GM12878 (cell line): ENCODE measurements around the gene NKD2.

Experiments
- CTCF ChIP-seq, 3 experiments: IDR thresholded peaks in 2 of 3; conservative IDR thresholded peaks in 1 of 3; 2 replicates each; pipeline ENCODE4 v1.5.1; 2011; ENCODE audit warnings: low read depth in 3 of 3, low read length in 3 of 3, mild to moderate bottlenecking in 3 of 3, control low read depth in 2 of 3, moderate library complexity in 2 of 3, inconsistent platforms in 1 of 3, mixed read lengths in 1 of 3; ENCODE audit not compliant: control insufficient read depth in 2 of 3, insufficient read depth in 1 of 3; ENCODE audit errors: extremely low read depth in 1 of 3
- ETV6 ChIP-seq, 2 experiments: fragments of 450-650 bp in 1 of 2; IDR thresholded peaks in 1 of 2; conservative IDR thresholded peaks in 1 of 2; 2 replicates each; pipeline ENCODE4 v1.6.1; 2014; ENCODE audit warnings: antibody characterized with exemption in 1 of 2, borderline replicate concordance in 1 of 2, low read depth in 1 of 2, mild to moderate bottlenecking in 1 of 2, moderate library complexity in 1 of 2
- JUND ChIP-seq: IDR thresholded peaks from 2 replicates; pipeline ENCODE4 v1.6.1; 2012; ENCODE audit warnings: low read depth, mild to moderate bottlenecking, low read length, improper control_type of control experiment, moderate library complexity
- KLF5 ChIP-seq: fragments of 450-650 bp; IDR thresholded peaks from 2 replicates; pipeline ENCODE4 v1.6.1; 2014; ENCODE audit warnings: mild to moderate bottlenecking; ENCODE audit not compliant: partially characterized antibody
- SREBF2 ChIP-seq: IDR thresholded peaks from 2 replicates; pipeline ENCODE4 v1.6.1; 2012; ENCODE audit warnings: mild to moderate bottlenecking, low read length
- STAT3 ChIP-seq: IDR thresholded peaks from 2 replicates; pipeline ENCODE4 v1.6.1; 2011; ENCODE audit warnings: low read depth, low read length, improper control_type of control experiment
- TAF1 ChIP-seq: IDR thresholded peaks from 2 replicates; pipeline ENCODE4 v1.6.1; 2011; ENCODE audit warnings: mild to moderate bottlenecking, low read depth, low read length, borderline replicate concordance
- TBL1XR1 ChIP-seq: IDR thresholded peaks from 2 replicates; pipeline ENCODE4 v1.6.1; 2012; ENCODE audit warnings: low read depth, low read length, improper control_type of control experiment
- TCF7 ChIP-seq: IDR thresholded peaks from 2 replicates; pipeline ENCODE4 v1.6.1; 2014; ENCODE audit warnings: antibody characterized with exemption, borderline replicate concordance
- ZNF24 ChIP-seq: fragments of 450-650 bp; IDR thresholded peaks from 2 replicates; pipeline ENCODE4 v1.6.1; 2017; ENCODE audit warnings: antibody characterized with exemption, mild to moderate bottlenecking

- TF ChIP-seq TCF7 (no peak), CTCF (IDR thresholded peaks at IDR 0.05 in 2 of 3, conservative IDR thresholded peaks at IDR 0.05 in 1 of 3; ENCODE audit: control insufficient read depth in 2 of 3, extremely low read depth in 1 of 3, insufficient read depth in 1 of 3, low read depth in 3 of 3, low read length in 3 of 3) (no peak), JUND (no peak), ETV6 (conservative IDR thresholded peaks at IDR 0.05 in 1 of 2, IDR thresholded peaks at IDR 0.05 in 1 of 2; ENCODE audit: borderline replicate concordance in 1 of 2, low read depth in 1 of 2) (no peak), ZNF24 (no peak), TBL1XR1 (no peak), KLF5 (no peak), SREBF2 (no peak), TAF1 (no peak), STAT3 (no peak)
Measured at GRCh38 chr5:1076406-1076805, 67.8 kb downstream of the NKD2 start.
